GM18519 (cell line): Measurements from ENCODE around the gene DENND11.
"Not testable (repeated sequence)": the region's sequence is repeated elsewhere in the genome, so short reads cannot be mapped to it uniquely, and the experiment has no call there.

Source experiments
- ATAC-seq: cut with Tn5 transposase; IDR thresholded peaks from one replicate; pipeline ENCODE4 v1.9.1; 2021; ENCODE audit warnings: mild to moderate bottlenecking, moderate library complexity; ENCODE audit not compliant: unreplicated experiment, low FRiP score

DENND11 gene

DNA sequence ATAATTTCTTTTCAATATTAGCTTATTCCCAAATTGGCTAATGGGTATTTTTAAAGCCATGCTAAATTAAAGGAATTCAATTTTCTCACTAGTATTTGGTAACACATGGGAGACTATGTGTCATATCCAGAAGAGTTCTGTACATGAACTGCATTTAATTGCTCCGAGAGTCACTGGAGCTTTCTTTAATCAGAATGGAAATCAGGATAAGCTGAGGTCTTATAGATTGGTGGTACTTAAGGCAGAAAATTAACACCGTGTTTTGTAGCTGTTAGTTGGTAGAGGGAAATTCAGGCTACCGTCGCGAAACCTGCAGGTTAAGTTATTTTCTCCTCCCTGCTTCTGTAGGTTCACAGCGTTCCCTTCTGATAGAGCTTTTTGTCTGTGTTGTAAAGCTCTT, 6.4 kb upstream of the DENND11 start, which contains the start of gene WEE2:
Gene WEE2 (plus strand): TSS at position 3 of the 400 bp plus-strand sequence. CDS start 406 bp downstream, outside the sequence.
- no peak for ATAC-seq

DNA sequence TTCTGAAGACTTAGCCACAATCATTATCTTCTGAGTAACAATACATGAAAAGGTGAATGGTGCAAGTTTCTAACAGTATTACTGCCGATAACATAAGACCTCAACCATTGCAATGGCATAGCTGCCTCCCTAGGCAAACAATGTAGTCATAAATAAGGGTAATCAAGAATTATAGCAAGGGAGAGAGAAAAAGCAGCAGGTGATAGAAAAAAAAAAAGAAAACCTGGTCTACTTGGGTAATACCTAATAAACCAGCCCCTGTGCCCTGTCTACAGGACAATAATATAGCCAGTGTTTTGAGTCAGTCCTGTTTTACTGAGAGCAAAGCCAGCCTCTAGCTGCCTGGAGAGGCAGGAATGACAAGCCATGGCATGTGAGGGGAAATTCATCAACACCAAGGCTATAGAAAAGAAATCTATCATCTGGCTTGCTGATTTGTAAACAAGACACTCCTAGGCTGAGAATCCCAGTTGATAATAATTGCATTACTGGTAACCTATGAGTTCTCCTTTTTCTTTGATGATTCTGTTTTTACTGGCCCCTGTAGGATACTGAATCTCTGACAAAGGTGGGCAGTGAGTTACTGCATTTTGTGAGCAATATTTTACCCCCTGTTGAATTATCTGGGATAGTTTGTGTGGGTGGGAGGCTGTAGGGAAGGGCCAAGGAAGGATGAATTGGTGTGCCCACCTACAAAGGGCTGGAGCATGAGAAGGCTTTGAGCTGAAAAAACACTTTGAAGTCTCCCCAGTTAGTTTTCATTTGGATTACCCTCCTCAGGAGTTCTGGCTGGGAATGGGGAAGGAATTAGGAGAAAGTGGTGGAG, 4.5 kb upstream of the DENND11 start:
- no peak for ATAC-seq

DNA sequence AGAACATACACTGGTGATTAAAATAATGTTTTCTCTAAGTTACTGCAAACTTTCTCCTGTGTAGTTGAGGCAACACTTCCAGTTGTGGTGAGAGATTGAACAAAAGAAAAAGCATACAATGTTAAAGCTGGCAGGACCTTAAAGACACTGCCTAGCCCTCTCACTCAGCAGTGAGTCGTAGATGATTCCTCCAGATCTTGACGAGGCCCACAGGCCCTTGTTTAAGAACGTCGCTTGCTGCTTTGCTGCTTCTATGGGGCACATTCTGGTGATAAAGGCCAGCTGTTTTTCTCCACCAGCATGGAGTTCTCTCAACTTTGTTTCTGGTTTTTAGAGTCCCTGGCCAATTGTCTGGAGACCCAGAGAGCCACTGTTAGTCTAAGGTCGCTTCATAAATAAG, 2.8 kb upstream of the DENND11 start:
- ATAC-seq, result no peak

DNA sequence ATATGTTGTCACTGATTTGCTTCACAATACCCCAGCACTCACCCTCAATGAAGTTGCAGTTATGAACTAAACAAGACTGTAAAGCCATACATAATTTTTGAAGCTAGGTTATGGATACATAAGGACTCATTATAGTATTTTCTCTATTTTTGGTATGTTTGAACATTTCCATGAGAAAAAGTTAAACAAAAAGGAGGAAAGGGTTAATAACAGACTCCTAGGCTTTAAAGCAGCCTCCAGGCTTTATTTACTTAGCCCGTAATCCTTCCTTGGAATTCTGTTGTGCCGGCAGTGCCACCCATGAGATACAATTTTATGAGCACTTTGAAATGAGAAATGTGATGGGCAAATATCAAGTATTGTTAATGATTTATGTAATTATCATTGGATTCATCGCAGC, 2.1 kb upstream of the DENND11 start:
- ATAC-seq, result no peak

DNA sequence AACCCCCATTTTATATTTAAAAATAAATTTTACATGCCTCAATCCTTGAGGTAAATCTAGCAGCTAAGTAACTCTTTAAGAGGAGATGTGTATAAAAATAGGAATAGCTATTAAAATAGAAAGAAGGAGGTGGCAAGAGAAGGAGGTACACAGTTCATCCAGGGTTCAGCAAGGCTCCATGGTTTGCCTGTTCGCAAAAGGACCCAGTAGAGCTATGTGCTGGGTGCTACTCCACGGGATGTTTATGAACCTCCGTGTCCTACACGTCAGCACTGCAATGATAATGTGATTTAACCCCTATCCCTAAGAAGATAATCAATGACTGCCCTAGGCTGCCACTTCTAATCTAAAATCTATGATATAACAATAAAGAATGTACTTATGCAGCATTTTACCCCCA, 926 bp upstream of the DENND11 start:
- ATAC-seq, result no peak

DNA sequence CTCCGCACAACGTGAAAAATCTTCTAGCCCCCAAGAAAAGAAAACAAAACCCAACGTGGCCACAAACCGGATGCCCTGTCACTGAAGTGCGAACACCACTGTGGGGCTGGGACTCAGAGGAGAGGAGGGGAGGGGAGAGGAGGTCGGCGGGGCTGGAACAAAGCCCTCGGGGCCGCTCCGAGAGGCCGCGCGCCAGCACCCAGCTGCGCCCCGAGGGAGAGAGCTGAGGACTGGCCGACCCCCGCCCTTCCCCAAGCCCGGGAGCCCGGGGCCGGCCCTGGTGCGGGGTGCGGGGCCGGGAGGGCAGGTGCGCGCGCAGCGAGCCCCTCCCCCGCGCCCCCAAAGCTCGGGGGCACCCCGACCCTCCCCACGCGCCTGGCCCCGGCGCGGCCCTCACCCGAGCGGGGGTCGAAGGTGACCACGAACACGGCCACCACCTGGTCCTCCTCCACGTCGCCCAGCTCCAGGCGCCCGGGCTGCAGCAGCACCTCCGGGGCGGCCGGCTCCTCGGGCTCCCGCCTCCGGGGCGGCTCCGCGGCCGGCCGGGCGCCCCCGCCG, 398 bp downstream of the DENND11 start:
- peak; percentile 48 for ATAC-seq

DNA sequence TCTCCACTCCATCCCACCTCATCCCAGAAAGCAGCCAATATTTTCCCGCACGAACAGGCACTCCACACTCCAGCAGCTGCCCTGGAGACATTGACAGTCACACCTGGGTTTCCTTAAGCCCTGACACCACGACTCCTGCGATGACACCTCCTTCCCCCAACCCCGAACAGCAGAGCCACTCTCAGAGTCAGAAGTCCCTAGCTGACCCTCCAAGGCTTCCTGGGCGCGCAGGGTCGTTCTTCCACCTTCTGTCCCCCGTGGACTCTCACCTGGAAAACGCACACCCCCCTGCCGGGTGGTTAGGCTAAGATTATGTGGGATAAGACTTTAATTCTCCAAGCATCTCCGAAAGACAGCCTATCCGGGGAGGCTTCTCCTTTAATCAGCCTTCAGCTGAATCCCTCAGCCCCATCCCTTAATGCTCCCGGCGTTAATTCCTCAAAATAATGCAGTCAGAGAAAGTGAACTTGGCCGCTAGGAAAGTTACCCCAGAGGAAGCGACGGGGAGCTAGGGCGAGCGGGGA, 1.1 kb downstream of the DENND11 start:
- ATAC-seq, result no peak

DNA sequence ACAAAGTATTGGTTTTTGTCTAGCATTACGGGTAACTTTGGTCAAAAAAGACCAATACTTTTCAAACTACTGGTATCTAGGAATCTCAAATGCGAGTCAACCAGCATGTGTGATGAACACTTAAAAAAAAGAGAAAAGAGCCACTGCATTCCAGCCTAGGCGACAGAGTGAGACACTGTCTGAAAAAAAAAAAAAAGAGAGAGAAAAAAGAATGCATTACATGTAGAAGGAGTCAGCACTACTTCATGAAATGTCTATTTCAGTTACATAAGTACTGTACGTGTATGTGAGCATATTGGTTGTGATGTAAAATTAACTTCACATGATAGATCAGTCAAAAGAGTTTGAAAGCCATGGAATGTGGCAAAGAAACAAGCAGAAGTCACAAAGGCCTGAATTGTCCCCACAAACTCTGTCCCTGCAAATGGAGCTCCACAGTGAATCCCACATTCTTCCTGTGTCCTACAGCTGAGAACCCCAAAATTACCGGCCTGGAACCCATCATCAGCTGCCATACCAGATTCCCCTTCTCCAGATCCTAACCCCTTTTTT, 1.6 kb downstream of the DENND11 start:
- no peak for ATAC-seq

DNA sequence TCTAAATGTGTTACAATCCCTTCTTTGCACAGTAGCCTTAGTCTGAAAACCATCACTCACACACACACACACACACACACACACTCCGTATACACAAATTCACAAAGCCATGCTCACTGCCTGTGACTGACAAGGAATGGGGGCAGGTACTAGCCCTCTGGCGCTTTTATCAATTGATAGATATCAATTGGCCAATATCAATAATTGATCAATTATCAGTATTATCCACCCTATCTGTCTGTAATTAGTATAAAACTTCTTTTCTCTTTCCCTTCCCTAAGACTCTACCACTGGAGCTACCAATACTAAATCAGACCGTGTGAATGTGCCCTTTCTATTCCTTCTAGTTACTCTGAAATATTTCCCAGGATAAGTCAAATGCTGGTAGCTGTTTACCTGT, 2.1 kb downstream of the DENND11 start:
- ATAC-seq, result no peak

DNA sequence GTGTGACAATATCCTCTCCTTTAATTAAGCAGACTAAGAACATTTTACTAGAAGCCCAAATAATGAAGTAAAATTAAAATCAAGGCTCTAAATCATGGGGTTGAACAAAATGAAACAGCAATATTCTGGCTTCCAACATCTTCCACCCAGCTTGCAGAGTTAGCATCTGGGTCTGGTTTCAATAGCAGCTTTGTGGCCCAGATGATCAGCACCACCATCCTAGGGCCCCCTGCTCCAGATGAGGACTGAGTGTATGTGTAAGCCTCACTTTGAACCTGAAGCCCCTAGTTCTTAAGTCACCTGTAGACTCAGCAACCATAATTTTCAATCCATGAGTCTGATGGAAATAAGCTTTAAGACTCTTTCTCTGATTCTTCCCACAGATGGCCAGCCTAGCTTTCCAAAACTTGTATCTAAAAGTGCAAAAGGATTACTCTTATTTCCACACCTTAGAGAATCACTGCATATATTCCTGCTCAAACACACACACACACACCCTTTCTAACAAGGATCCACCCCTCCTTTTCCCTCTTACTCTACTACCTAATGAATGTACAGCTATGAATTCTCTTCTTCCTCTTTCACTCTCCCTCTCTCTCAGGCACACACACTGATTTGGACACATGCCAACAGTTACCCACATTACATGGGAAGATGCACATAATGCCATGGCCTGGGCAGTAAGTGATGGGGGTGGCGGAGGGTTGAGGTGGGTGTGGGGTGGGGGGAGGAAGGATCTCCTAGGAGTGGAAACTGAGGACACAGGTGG, 3.5 kb downstream of the DENND11 start:
- ATAC-seq, result no peak

DNA sequence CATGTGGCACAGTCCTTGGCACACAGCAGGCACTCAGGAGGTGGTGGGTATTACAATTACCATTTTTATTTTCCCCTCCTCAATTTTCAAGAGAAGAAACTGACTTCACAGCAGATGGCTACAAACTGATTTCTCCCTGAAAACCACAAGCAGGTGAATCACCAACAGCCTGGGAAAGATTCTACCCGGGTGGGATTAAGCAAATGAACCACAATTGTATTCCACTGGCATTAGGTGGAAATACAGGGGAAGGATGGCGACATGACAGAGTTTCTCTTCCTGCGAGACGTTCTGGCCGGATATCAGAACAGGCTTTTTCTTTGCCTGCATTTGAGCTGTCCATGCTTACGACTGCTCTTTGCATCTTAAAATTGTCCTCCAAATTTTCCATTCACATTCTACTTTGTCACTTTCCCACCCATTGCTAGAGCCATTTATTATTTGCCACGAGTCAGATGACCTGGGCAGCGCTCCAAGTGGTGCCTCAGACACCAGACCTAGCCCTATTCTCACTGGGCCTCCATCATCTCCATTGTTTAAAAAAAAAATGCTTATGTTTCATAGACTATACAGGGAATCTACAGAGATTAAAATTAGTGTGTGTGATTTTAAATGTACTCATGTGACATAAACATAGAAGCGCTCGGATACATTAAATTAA, 4.6 kb downstream of the DENND11 start:
- no peak for ATAC-seq

DNA sequence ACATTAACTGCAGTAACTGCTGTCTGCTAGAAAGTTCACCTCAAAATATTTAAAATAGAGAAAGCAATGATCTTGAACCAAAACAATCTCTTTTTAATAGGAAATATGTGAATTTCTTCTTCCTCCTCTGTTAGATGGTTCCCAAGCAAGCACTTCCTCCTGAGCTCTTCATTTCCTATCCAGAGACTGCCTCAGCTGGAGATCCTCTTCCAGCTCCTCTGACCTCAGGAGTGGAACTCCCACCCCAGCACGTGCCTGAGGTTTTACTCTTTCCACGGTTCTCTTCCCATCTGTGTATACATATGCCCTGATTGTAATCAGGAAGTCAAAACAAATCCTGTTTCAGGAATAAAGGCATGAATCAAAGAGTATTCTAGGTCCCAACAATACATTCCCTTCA, 5.6 kb downstream of the DENND11 start:
- ATAC-seq, result no peak

DNA sequence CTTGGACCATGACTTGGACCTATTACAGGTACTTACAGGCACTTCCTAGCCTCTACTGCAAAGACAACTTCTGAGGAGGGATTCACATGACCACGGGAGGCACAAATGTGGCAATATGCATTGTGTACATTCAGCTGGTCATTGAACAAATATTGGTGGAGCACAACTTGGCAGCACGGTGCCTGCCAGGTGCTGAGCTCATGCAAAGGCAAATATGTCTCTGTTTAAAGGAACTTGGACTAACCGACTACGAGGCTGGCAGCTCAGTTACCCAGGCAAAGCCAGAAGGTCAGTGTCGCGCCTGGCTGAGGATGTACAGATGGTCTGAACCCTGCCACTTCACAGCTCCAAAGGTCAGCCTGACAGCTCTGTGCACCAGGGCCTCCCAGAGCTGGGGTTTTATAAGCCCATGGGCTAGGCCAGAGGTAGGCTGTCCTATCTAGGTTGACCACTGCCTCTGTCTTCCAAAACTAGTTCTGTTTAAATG, 6.1 kb downstream of the DENND11 start:
- no peak for ATAC-seq

DNA sequence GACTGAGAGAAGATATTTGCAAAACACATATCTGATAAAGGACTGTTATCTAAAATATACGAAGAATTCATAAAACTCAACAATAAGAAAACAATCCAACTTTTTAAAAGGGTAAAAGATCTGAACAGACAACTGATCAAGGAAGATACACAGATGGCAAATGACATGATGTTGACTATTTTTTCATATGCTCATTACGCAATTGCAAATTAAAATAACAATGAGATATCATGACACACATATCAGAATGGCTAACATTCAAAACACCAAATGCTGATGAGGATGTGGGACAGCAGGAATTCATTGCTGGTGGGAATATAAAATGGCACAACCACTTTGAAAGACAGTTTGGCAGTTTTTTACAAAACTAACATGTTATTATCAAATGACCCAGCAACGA, 8.9 kb downstream of the DENND11 start:
- no peak for ATAC-seq

DNA sequence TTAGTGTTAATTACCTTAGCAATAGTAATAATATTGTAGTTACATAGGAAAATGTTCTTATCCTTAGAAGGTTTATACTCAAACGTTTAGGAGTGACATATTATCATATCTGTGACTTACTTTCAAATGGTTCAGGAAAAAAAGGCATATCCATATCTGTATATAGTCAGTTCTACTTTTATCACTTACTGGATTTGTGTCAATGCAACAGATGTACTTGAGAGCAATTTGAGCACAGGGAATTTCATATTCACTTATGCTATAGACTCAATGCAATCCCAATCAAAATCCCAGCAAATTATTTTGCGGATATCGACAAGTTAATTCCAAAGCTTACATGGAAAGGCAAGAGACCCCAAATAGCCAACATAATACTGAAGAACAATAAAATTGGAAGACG, 10.0 kb downstream of the DENND11 start:
- ATAC-seq, result no peak

DNA sequence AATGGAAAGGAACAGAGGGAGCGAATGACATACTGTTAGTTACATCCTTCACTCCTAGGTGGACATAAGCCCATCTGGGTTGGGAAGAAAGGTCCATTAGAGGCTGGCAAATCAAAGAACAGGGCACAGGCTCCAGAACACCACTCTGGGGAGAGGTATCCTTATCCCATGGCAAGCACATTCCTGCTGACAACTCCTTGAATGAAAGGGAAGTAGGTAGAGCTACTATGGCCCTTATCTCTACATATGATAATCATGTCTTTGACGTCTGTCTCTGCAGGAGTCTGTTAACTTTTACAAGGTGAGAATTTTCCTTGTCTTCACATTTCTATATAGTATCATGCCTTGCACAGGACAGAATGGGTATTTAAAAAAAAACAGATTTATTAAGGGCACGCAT, 10.4 kb downstream of the DENND11 start:
- no peak for ATAC-seq

DNA sequence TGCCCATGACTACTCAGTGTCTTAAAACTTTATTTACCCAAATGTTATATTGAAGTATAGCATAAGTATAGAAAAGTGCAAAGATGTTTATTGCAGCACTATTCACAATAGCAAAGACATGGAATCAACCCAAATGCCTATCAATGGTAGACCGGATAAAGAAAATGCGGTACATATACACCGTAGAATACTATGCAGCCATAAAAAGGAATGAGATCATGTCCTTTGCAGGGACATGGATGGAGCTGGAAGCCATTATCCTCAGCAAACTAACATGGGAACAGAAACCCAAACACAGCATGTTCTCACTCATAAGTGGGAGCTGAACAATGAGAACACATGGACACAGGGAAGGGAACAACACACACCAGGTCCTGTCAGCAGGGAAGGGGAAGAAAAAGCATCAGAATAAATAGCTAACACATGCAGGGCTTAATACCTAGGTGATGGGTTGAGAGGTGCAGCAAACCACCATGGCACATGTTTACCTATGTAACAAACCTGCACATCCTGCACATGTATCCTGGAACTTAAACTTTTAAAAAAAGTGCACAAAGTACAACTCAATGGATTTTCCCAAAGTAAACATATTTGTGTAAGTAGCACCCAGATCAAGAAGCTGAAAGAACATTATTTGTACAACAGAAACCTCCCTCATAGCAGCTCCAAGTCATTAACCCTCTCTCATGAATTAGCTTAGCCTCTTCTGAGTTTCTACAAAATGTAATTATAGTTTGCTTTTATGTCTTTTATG, 12.7 kb downstream of the DENND11 start:
- not testable (repeated sequence) for ATAC-seq

DNA sequence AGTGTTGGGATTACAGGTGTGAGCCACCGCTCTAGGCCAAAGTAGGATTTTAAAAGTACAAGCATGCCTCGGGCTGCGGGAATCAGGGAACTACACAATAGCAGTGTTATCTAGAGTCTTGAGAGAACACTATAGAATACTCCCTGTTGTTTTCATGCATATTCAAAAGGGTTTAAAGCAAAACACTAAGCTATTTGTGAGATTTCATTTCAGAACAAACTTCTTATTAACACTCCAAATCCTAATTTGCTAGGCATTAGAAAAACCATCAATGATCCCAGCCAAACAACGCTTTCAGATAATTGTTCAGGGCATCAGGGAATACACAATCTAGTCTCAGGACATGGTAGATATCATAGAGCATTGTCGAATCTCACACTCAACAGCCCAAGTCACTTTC, 13.9 kb downstream of the DENND11 start:
- ATAC-seq, result no peak

DNA sequence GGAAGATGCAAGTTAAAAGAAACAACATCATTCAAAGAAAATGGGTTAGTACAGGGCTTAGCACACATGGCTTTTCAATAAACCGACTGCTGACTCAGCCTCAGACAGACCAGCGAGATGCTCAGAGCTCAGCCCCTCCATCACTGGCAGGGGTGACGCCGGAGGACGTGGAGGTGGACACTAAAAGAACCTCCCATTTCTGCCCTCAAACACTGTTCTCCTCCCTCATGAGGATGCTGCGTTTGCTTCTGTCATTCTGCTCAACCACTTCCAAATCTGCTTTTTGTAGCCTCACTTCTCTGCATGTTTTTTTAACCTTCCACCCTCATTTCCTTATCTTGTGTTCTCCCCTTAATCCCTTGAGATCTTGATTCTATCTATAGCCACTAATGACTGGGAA, 15.3 kb downstream of the DENND11 start:
- no peak for ATAC-seq

DNA sequence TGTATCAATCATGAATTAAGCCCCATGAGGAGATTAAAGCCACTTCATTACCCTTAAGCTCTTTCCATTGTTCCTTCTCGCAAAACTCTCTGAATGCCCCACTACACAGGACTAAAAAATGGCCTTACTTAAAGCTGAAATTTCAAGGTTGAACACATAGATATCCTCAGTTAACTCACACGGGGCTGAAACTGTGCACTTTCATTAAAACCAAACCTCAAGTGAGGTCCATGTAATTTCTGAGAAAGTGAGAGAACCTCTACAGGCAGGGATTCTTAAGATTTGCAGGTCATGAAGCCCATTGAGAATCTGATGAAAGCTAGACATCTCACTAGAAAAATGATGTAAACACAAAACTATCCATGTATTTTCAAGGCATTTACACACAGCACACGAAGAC, 15.9 kb downstream of the DENND11 start:
- no peak for ATAC-seq
